Thyroid gland (tissue), 4 donors: ENCODE measurements around the gene BRD3OS. TPM values are rescaled to one million over a fixed set of nuclear protein-coding genes. Genes with fewer than 3 reads are reported as not detected.
"Not testable (repeated sequence)": the region's sequence is repeated elsewhere in the genome, so short reads cannot be mapped to it uniquely, and the experiment has no call there.

ENCODE experiments used
- DNase-seq, 2 donors: peaks; one replicate each; pipeline ENCODE4 v3.0.0-alpha.2; 2019
- H3K27ac ChIP-seq, 3 donors: fragments of 200-600 bp; sonication (generic); 1 replicate in 2 of 3; 2 replicates in 1 of 3; pipeline ENCODE4 v1.5.1; 2016 to 2019; ENCODE audit warnings: mild to moderate bottlenecking in 1 of 3, moderate library complexity in 1 of 3
- H3K27me3 ChIP-seq: fragments of 200-600 bp; sonication (generic); one replicate; pipeline ENCODE4 v1.5.1; 2019
- H3K36me3 ChIP-seq, 2 donors: fragments of 200-600 bp; sonication (generic); one replicate each; pipeline ENCODE4 v1.5.1; 2016 to 2019
- H3K4me1 ChIP-seq, 2 donors: fragments of 200-600 bp; sonication (generic); one replicate each; pipeline ENCODE4 v1.5.1; 2017 to 2019
- H3K4me3 ChIP-seq, 3 donors: fragments of 200-600 bp; sonication (generic); replicated peaks in 1 of 3; 1 replicate in 2 of 3; 2 replicates in 1 of 3; pipeline ENCODE4 v1.5.1; 2016; ENCODE audit warnings: mild to moderate bottlenecking in 1 of 3
- H3K9me3 ChIP-seq: fragments of 200-600 bp; sonication (generic); one replicate; pipeline ENCODE4 v1.5.1; 2017
- CTCF ChIP-seq, 6 experiments: fragments of 200-600 bp in 3 of 6; fragments of 450-650 bp in 3 of 6; sonication (generic) in 3 of 6; IDR thresholded peaks; one replicate each; pipeline ENCODE4 v1.5.1; 2016 to 2019; ENCODE audit warnings: antibody characterized with exemption in 6 of 6, mild to moderate bottlenecking in 2 of 6, inconsistent platforms in 1 of 6, moderate library complexity in 1 of 6
- POLR2A ChIP-seq, 2 donors: fragments of 450-650 bp; IDR thresholded peaks; one replicate each; pipeline ENCODE4 v1.6.1; 2017; ENCODE audit warnings: antibody characterized with exemption in 2 of 2, mild to moderate bottlenecking in 2 of 2, moderate library complexity in 1 of 2
- WGBS, 2 donors: methylation state at CpG; one replicate each; pipeline ENCODE4 v1.1.5; 2017; 5-methylcytosine and 5-hydroxymethylcytosine counted together
- intact Hi-C: fragments of 100-400 bp; cut with DNase I; formaldehyde crosslinking; loops from one replicate; pipeline ENCODE4 v1.15.1; 2023
- total RNA-seq, 4 donors: library from RNA; depleted of rRNA; stranded (reverse); fragments of >200 nt; gene quantifications; one replicate each; pipeline ENCODE4 v1.2.3, GENCODE V29; 2016

Gene BRD3OS
- total RNA-seq, 4 donors from 2014 or later, result 26.4 to 29.3 (median 27.2) TPM

GRCh38 chr9:134069480-134070399 is 44.5 kb downstream of the BRD3OS start:
- no peak for DNase-seq
- Histone ChIP-seq H3K27ac (no peak overlapping the region), H3K27me3 (no peaks in the 10 kb centered on the region), H3K36me3 (no peaks in the 10 kb centered on the region), H3K4me1 (peaks cover 15 to 17% of the 10 kb centered on the region in 2 donors), H3K4me3 (no peak overlapping the region), H3K9me3 (no peaks in the 10 kb centered on the region)
- no peak for TF ChIP-seq CTCF (IDR thresholded peaks at IDR 0.05)
- no peak for TF ChIP-seq POLR2A (IDR thresholded peaks at IDR 0.05)
- intact Hi-C loops, result loop anchor here (5.0 to 10.0 kb wide), 2 partner anchors 42 to 65 kb away; partner anchors contain the start of genes BRD3OS and WDR5
- 65 to 77% methylated on average over 10 of the region's 12 CpGs for WGBS, 2 donors

- Histone ChIP-seq H3K9me3 (no peaks in the 10 kb centered on the region), H3K36me3 (no peaks in the 10 kb centered on the region), H3K27me3 (no peaks in the 10 kb centered on the region), H3K4me1 (peaks cover 3% of the 10 kb centered on the region in 2 donors), H3K4me3 (no peak overlapping the region), H3K27ac (no peak overlapping the region)
- 95% methylated on average over 11 to 12 of the region's 12 CpGs for WGBS, 2 donors
- no peak for TF ChIP-seq POLR2A (IDR thresholded peaks at IDR 0.05)
- no peak for TF ChIP-seq CTCF (IDR thresholded peaks at IDR 0.05)
- intact Hi-C loops, result no loop called here
- DNase-seq, result no peak
Measured at GRCh38 chr9:134071149-134071548, 45.9 kb downstream of the BRD3OS start.

- intact Hi-C loops, H3K4me1 ChIP-seq, H3K27me3 ChIP-seq, H3K9me3 ChIP-seq, H3K4me3 ChIP-seq, H3K36me3 ChIP-seq, H3K27ac ChIP-seq, DNase-seq: not testable (repeated sequence)
- WGBS, 2 donors, result 79 to 91% methylated on average over 7 of the region's 7 CpGs
Measured at GRCh38 chr9:134072683-134073082, 47.4 kb downstream of the BRD3OS start.

- no peaks in the 10 kb centered on the region for H3K36me3 ChIP-seq
- no peaks in the 10 kb centered on the region for H3K27me3 ChIP-seq
- no peaks in the 10 kb centered on the region for H3K9me3 ChIP-seq
- 83 to 84% methylated on average over 6 of the region's 6 CpGs for WGBS, 2 donors
- TF ChIP-seq POLR2A (IDR thresholded peaks at IDR 0.05), result no peak
- no peak for TF ChIP-seq CTCF (IDR thresholded peaks at IDR 0.05)
- intact Hi-C loops, result no loop called here
- no peaks in the 10 kb centered on the region for H3K4me1 ChIP-seq
- H3K4me3 ChIP-seq, result no peak overlapping the region
- no peak for DNase-seq
- H3K27ac ChIP-seq, result no peak overlapping the region
Measured at GRCh38 chr9:134073500-134073899, 48.2 kb downstream of the BRD3OS start.

- H3K27ac ChIP-seq, H3K9me3 ChIP-seq, H3K4me1 ChIP-seq, H3K36me3 ChIP-seq, intact Hi-C loops, DNase-seq, H3K4me3 ChIP-seq, H3K27me3 ChIP-seq: not testable (repeated sequence)
- WGBS, 2 donors, result 88 to 94% methylated on average over 16 to 29 of the region's 31 CpGs
Measured at GRCh38 chr9:134075689-134076088, 50.4 kb downstream of the BRD3OS start.

GRCh38 chr9:134076644-134077043 is 51.4 kb downstream of the BRD3OS start:
- 47 to 53% methylated on average over 1 of the region's 1 CpG for WGBS, 2 donors
- H3K4me1 ChIP-seq, result no peaks in the 10 kb centered on the region
- no peak overlapping the region for H3K4me3 ChIP-seq
- H3K27me3 ChIP-seq, result no peaks in the 10 kb centered on the region
- H3K27ac ChIP-seq, result no peak overlapping the region
- H3K9me3 ChIP-seq, result no peaks in the 10 kb centered on the region
- DNase-seq, result no peak
- H3K36me3 ChIP-seq, result no peaks in the 10 kb centered on the region
- intact Hi-C loops, result no loop called here
- TF ChIP-seq CTCF (IDR thresholded peaks at IDR 0.05) (no peak), POLR2A (IDR thresholded peaks at IDR 0.05) (no peak)
